ENCODE data around the gene TEKT2.

TEKT2 gene

DNA sequence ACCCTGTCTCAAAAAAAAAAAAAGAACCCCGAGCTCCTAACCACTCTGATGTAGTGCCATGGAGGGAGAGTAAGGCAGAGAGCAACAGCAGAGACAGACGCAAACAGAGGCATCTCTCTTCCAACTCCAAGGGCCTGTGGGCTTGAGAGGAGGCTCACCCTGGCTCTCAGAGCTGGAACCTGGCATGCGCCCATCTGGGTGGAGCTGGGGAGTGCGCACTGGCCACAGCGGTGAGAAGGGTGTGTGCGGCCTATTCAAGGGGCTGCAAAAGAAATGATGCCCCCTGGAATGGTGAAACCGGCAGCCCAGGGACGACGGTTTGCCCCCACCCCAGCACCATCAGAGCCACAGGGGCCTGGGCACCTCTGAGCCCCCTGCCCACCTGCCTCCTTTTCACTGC is 23.5 kb downstream of the TEKT2 start:
- no peak for DNase-seq

- DNase-seq: no peak
These were observed 24.4 kb downstream of the TEKT2 start for GRCh38 chr1:36108314-36108713.

DNA sequence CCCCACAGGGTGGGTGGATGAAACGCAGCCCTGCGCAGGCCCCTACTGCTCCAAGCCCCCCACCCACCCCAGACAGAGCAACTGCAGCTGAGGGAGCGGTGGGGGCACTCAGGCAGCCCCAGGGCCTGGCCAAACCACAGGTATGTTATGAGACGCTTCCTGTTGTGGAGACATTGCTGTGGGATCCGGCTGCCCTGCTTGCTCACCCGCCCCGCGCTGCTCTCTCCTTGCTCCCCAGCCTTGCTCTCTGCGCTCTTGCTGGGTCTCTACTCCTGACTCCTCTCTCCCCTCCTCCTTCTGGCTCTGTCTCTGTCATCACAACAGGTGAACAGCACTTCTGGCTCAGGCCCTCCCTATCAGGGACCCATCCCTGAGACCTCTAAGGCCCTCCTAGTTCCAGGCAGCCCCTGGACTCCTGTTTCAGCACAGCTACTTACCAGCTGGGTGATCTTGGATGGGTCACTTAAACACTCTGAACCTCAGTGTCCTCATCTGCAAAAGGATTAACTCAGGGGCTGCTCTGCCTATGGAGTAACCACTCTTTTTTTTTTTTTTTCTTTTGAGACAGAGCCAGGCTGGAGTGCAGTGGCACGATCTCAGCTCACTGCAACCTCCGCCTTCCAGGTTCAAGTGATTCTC is 25.3 kb downstream of the TEKT2 start:
- DNase-seq: peak; percentile 11 to 36

GRCh38 chr1:36111151-36111550 is 27.3 kb downstream of the TEKT2 start:
- DNase-seq: no peak

- DNase-seq: no peak
These were observed 28.9 kb downstream of the TEKT2 start for GRCh38 chr1:36112823-36113222.

GRCh38 chr1:36114371-36114770 is 30.5 kb downstream of the TEKT2 start:
- DNase-seq: no peak

GRCh38 chr1:36115200-36115669 is 31.3 kb downstream of the TEKT2 start:
- no peak for DNase-seq

GRCh38 chr1:36115931-36116330 is 32.0 kb downstream of the TEKT2 start:
- DNase-seq: peak in 1 of 2 donors; percentile 26

GRCh38 chr1:36116901-36117300 is 33.0 kb downstream of the TEKT2 start:
- DNase-seq: no peak

DNA sequence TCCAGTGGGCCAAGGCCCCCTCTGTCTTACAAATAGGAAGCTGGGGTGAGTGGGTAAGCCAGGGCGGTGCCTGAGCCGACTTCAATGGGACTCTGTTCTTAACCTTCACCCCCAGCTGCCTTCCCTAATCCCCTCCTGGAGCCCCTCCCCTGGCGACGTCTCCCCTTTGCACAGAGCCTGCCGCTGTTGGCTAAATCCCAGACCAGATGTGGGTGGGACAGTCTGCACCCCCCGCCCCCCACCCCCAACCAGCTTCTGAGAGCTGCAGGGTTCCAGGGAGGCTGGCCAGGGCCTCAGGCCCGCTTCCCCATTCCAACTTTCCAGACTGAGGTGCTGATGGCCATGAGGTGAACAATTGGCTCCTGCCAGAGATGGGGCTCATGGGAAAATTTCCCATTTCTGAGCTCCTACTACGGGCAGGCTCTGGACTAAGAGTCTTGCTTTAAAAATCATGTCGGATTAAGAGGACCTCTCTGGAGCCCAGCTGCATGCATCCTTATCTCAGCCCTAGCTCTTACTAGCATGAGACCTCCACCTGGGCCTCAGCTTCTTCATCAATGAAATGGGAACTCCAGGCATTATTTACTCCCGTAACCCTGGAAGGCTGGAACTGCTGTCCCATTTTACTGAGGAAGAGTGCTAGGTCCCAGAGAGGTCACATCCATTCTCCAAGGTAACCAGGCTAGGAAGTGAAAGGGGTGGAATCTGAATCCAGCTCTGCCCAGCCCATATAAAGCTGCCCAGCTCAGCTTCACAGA is 34.7 kb downstream of the TEKT2 start:
- DNase-seq: no peak

- no peak for DNase-seq
These were observed 35.6 kb downstream of the TEKT2 start for GRCh38 chr1:36119456-36119855.

GRCh38 chr1:36122062-36123030 is 38.5 kb downstream of the TEKT2 start:
- no peak for DNase-seq

- peak; percentile 28 to 53 for DNase-seq
These were observed 39.5 kb downstream of the TEKT2 start for GRCh38 chr1:36123356-36123755.

- DNase-seq: no peak
These were observed 40.7 kb downstream of the TEKT2 start for GRCh38 chr1:36124404-36125128.

GRCh38 chr1:36125129-36125991 is 41.5 kb downstream of the TEKT2 start, which contains the start of gene COL8A2:
TSS of gene COL8A2 (minus strand) at chr1:36125222. CDS start at chr1:36100242, 24,980 bp downstream.
- DNase-seq: no peak

GRCh38 chr1:36126005-36126716 is 42.3 kb downstream of the TEKT2 start:
- DNase-seq: no peak

DNA sequence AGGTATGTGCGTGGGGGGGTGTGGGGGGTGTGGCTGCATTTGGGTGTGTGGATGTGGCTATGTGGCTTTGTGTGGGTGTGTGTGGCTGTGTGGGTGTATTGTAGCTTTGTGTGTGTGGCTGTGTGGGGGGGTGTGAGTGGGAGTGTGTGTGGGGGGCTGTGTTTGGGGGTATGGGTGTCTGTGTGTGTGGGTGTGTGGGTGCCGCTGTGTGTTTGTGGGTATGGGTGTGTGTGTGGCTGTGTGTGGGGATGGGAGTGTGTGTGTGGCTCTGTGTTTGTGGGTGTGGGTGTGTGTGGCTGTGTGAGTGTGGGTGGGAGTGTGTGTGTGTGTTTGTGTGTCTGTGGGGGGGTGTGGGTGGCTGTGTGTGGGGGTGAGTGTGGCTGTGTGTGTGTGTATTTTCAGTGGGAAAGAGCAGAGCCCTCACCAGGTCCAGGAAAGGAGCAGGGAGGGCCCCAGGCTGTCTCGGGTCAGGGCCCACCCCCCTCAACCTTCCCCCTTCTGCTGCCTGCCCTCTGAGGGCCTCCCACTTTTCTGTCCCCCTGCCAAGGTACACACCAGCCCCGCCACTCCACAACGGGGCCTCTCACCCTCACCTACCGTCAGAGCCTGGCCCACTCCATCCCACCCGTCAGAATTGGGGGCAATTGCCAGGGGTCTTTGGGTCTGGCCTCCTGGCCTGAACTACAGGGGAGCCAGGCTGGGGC is 43.1 kb downstream of the TEKT2 start:
- DNase-seq: no peak

- DNase-seq: no peak
These were observed 44.4 kb downstream of the TEKT2 start for GRCh38 chr1:36128126-36128904.

DNA sequence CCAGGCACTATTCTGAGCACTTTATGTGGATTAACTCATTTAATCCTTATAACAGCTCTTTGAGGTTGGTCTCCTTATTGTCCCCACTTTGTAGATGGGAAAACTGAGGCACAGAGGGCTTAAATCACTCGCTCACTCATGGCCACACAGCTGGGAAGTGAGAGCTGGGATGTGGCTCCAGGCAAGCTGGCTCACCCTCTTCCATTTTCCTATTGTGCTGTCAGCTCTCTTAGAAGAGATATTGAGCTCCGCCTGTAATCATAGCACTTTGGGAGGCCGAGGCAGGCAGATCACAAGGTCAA is 45.0 kb downstream of the TEKT2 start:
- no peak for DNase-seq

Data from CD4-positive, alpha-beta T cell treated with Interferon alpha-2 for 1 hour (primary cell).